ENCODE measurements around the gene SERPINA3. TPM values are rescaled to one million over a fixed set of nuclear protein-coding genes. Genes with fewer than 3 reads are reported as not detected.

Gene SERPINA3
- total RNA-seq, 2 donors from 2014 or later = 57.2 to 330 TPM

DNA sequence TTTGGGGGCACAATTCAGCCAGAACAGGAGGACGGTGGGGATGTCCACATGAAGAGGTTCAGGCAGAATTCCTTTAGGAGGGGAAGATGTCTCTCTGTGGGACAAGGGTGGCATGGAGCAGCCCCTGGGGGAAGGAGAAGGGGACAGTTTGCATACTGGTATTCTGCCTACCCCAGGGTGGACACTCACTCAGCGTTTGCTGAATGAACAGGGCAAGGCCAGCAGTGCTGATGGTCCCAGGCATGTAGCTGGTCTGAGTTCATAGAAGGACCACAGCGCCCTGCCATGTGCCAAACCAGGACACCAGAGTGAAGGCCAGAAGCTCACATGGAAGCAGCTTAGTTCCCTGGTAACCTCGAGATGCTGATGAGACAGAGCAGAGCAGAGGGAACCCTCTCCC lies 25.6 kb upstream of the SERPINA3 start:
- TF ChIP-seq, protein P1, sequence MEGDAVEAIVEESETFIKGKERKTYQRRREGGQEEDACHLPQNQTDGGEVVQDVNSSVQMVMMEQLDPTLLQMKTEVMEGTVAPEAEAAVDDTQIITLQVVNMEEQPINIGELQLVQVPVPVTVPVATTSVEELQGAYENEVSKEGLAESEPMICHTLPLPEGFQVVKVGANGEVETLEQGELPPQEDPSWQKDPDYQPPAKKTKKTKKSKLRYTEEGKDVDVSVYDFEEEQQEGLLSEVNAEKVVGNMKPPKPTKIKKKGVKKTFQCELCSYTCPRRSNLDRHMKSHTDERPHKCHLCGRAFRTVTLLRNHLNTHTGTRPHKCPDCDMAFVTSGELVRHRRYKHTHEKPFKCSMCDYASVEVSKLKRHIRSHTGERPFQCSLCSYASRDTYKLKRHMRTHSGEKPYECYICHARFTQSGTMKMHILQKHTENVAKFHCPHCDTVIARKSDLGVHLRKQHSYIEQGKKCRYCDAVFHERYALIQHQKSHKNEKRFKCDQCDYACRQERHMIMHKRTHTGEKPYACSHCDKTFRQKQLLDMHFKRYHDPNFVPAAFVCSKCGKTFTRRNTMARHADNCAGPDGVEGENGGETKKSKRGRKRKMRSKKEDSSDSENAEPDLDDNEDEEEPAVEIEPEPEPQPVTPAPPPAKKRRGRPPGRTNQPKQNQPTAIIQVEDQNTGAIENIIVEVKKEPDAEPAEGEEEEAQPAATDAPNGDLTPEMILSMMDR (IDR thresholded peaks at IDR 0.05) = no peak
- DNase-seq (ENCODE audit: low spot score) = no peak
- no peaks in the 10 kb centered on the region for H3K9me3 ChIP-seq

DNA sequence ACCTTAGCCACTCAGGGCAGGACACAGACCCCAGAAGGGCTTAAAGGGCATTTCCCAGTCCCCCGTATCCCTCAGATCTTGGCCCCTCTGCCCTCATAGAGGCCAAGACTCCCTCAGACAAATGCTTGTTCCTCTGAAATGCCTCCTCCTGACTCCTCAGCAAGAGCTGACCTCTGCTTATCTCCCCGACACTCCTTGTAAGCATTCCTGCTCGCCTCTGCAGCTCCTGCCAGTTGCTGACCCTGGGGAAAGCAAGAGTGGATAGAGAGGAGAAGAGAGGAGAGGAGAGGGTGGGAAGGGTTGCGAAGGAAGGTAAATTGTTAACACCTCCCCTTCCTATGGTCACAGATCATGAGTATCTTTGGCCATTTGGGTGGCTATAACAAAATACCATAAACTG lies 23.9 kb upstream of the SERPINA3 start:
- H3K27ac ChIP-seq = no peak overlapping the region
- no peak overlapping the region for H3K4me3 ChIP-seq
- no peak for DNase-seq (ENCODE audit: low spot score)
- no peaks in the 10 kb centered on the region for H3K27me3 ChIP-seq
- H3K9me3 ChIP-seq = no peaks in the 10 kb centered on the region
- no peaks in the 10 kb centered on the region for H3K4me1 ChIP-seq
- H3K36me3 ChIP-seq = no peaks in the 10 kb centered on the region
- TF ChIP-seq, protein P1 (IDR thresholded peaks at IDR 0.05) = no peak

More for the DNA sequence above, 25.6 kb upstream of the SERPINA3 start:
- H3K27me3 ChIP-seq = no peaks in the 10 kb centered on the region
- no peak overlapping the region for H3K4me3 ChIP-seq
- no peaks in the 10 kb centered on the region for H3K36me3 ChIP-seq
- H3K27ac ChIP-seq = no peak overlapping the region
- peaks cover 0 to 3% of the 10 kb centered on the region in 2 donors for H3K4me1 ChIP-seq

GRCh38 chr14:94591073-94591472 lies 21.1 kb upstream of the SERPINA3 start:
- Histone ChIP-seq H3K9me3 (no peaks in the 10 kb centered on the region), H3K4me1 (peaks cover 0 to 12% of the 10 kb centered on the region in 2 donors), H3K27me3 (no peaks in the 10 kb centered on the region), H3K36me3 (no peaks in the 10 kb centered on the region), H3K4me3 (no peak overlapping the region), H3K27ac (no peak overlapping the region)
- no peak for DNase-seq (ENCODE audit: low spot score)
- TF ChIP-seq, protein P1 (IDR thresholded peaks at IDR 0.05) = no peak

GRCh38 chr14:94591871-94592270 lies 20.3 kb upstream of the SERPINA3 start:
- DNase-seq (ENCODE audit: low spot score) = no peak
- Histone ChIP-seq H3K27me3 (no peaks in the 10 kb centered on the region), H3K36me3 (no peaks in the 10 kb centered on the region), H3K27ac (no peak overlapping the region), H3K4me1 (peaks cover 0 to 12% of the 10 kb centered on the region in 2 donors), H3K4me3 (no peak overlapping the region), H3K9me3 (no peaks in the 10 kb centered on the region)
- TF ChIP-seq, protein P1 (IDR thresholded peaks at IDR 0.05) = no peak

GRCh38 chr14:94592457-94592856 lies 19.7 kb upstream of the SERPINA3 start:
- Histone ChIP-seq H3K9me3 (no peaks in the 10 kb centered on the region), H3K36me3 (no peaks in the 10 kb centered on the region), H3K27ac (no peak overlapping the region), H3K4me1 (peaks cover 0 to 12% of the 10 kb centered on the region in 2 donors), H3K4me3 (no peak overlapping the region), H3K27me3 (no peaks in the 10 kb centered on the region)
- no peak for DNase-seq (ENCODE audit: low spot score)
- TF ChIP-seq, protein P1 (IDR thresholded peaks at IDR 0.05) = no peak

- no peaks in the 10 kb centered on the region for H3K36me3 ChIP-seq
- TF ChIP-seq, protein P1 (IDR thresholded peaks at IDR 0.05) = no peak
These were observed 18.8 kb upstream of the SERPINA3 start for GRCh38 chr14:94593376-94593748.

More at GRCh38 chr14:94593376-94593748, 18.8 kb upstream of the SERPINA3 start:
- H3K4me1 ChIP-seq = peaks cover 0 to 13% of the 10 kb centered on the region in 2 donors
- H3K4me3 ChIP-seq = no peak overlapping the region
- H3K9me3 ChIP-seq = no peaks in the 10 kb centered on the region
- no peak for DNase-seq (ENCODE audit: low spot score)
- no peak overlapping the region for H3K27ac ChIP-seq
- no peaks in the 10 kb centered on the region for H3K27me3 ChIP-seq
